GM12874 (cell line): ENCODE results near the gene PIGX.

ENCODE experiments used
- TF ChIP-seq, protein P1 (sequence below): IDR thresholded peaks from 2 replicates; pipeline ENCODE4 v1.5.1; 2011; ENCODE audit warnings: low read depth, mild to moderate bottlenecking, control low read depth, low read length, moderate library complexity; ENCODE audit not compliant: insufficient read depth

PIGX gene

DNA sequence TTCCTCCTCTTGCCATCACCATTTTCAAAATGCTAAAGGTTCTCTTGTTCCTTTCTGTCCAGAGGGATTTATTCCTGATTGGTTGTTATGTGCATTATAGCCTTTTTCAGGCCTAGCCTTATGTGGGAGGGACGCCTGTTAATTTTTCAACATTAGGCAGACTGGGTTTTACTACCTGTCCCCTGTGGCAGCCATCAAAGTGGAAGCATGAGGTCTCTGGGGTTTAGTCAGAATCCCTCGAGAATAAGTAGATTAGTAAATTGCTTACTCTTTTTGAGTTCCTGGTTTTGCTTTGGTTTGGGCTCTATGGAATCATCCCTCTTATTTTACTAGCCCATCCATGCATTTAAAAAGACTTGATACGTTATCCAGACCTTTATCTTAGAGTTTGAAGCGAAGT, 59.9 kb downstream of the PIGX start:
- TF ChIP-seq, protein P1, sequence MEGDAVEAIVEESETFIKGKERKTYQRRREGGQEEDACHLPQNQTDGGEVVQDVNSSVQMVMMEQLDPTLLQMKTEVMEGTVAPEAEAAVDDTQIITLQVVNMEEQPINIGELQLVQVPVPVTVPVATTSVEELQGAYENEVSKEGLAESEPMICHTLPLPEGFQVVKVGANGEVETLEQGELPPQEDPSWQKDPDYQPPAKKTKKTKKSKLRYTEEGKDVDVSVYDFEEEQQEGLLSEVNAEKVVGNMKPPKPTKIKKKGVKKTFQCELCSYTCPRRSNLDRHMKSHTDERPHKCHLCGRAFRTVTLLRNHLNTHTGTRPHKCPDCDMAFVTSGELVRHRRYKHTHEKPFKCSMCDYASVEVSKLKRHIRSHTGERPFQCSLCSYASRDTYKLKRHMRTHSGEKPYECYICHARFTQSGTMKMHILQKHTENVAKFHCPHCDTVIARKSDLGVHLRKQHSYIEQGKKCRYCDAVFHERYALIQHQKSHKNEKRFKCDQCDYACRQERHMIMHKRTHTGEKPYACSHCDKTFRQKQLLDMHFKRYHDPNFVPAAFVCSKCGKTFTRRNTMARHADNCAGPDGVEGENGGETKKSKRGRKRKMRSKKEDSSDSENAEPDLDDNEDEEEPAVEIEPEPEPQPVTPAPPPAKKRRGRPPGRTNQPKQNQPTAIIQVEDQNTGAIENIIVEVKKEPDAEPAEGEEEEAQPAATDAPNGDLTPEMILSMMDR: no peak

DNA sequence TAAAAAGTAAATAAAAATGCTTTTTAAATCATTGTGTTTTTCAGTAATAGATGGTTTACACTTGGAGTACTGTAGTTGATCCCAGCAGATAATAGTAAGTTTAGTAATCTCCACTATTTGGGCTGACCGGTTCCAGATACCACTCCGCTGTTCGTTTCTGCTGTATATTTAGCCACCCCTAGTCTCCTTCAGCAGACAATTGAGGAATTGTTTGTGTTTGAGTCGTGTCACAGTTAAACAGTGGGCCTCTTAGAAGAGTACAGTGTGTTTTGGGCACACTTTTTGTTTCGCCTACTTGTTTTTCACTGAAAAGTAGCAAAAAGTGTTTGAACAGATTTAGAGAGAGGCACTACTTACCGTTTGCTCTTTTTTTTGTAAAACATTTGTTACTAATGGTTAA, 60.7 kb downstream of the PIGX start:
- TF ChIP-seq, protein P1: no peak

DNA sequence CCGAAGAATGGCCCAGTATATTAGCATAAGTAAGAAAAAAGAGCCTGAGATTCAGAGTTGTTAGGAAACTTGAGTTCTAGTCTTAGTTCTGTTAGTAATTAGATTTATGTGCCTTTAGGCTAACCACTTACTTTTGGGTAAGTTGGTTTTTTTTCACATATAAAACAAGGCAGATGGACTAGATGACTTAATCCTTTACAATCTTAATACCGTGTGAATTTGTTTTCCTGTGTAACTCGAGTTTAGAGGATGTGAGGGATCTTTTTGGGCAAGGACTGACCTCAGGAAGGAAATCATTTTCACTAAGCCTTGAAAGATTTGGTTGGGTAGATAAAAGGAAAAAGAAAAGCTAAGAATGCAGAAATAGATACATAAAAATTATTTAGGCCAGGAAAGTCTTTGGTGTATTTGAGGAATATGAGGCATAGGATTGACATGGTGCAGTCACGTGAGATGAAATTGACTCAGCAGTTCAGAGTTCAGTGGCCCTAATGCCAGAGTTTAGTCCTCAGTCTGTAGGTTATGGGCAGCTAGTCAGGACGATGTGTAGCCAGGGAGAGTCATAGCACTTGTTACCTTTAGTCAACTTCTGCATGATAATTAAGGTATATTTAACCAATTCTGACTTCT, 62.1 kb downstream of the PIGX start:
- TF ChIP-seq, protein P1: no peak

DNA sequence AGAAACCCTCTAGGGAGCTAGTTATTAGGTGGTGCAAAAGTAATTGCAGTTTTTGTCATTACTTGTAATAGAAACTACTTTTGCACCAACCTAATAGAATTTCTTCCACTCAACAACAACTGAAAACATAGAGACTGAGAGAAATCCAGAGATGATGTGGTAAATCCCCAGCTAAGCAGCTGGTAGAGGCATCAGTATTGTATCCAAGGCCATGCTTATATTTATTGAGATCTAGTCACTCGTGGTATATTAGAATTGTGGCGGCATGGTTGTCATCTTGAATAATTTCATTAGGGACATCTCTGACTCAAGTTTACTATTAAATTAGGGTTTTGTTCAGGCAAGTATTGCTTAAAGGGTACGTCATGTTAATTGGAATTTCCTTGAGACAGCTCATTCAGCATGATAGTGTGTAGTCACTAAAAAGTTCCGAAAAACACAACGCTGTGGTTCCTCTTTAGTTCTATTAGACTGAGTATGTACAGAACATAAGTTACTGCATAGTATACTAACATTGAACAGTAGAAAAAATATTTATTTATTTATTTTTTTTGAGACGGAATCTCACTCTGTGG, 62.8 kb downstream of the PIGX start:
- TF ChIP-seq, protein P1: no peak

DNA sequence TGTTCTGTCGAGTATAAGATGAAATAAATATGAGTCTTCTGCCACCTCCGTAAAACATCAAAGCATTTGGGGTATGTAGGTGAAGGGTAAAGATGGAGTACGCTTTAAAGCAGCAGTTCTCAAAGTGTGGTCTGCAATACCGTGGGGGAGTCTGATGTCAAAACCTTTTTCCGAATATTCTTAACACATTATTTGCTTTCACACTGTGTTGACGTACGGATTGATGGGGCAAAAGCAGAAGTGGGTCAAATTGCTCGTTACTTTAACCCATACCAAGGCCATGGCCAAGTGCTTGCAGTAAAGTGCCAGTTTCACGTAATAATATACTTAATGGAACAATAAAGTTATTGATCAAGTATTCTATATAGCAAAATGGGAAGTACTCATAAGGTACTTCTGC, 63.8 kb downstream of the PIGX start:
- TF ChIP-seq, protein P1: no peak

DNA sequence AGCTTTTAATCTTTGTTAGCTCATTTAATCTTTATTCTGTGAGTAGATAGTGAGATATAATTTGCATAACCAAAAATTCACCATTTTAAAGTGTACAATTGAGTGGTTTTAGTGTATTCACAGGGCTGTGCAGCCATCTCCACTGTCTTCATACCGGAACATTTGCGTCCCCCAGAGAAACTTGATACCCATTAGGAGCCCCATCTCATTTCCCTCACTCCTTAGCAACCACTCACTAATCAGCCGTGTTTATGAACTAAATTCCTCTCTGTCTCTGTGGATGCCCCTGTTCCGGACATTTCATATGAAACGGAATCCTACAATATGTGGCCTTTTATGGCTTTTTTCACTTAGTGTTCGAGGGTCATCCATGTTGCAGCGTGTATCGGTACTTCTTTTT, 65.7 kb downstream of the PIGX start:
- TF ChIP-seq, protein P1: no peak

DNA sequence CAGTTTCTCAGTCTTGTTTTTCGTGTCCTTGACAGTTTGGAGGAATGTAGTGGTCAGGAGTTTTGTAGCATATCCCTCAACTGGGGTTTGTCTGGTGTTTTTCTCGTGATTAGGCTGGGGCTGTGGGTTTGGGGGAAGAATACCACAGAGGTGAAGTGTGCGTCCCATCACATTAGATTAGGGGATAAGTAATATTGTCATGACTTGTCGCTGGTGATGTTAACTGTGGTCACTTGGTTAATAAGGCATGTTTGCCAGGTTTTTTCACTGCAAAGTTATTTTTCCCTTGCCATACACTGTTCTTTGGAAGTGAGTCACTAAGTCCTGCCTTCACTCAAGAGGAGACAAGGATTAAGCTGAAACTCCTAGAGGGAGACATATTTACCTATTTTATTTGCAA, 66.6 kb downstream of the PIGX start:
- TF ChIP-seq, protein P1: no peak

DNA sequence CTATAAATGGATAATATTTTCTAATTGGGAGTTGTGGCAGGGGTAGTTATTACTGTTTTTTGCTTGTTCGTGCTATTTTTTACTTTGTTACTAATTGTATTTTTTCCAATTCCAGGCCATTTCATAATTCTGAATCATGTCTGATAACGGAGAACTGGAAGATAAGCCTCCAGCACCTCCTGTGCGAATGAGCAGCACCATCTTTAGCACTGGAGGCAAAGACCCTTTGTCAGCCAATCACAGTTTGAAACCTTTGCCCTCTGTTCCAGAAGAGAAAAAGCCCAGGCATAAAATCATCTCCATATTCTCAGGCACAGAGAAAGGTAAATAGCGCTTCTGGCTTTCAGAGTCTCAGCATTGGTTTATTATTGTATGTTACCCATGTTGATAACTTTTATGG, 70.3 kb downstream of the PIGX start:
- TF ChIP-seq, protein P1: no peak
